SKM-1 treated with dmso at 0.1 percent for 144 hours (cell line): ENCODE data around the gene HOXB8.
A peak's percentile ranks its signal among the peaks of the same experiment; 100 is the strongest.

Source experiments
- DNase-seq: peaks from one replicate; lab custom pipeline; 2025; ENCODE audit not compliant: unreplicated experiment; lab: John Stamatoyannopoulos, UW

Gene HOXB8

DNA sequence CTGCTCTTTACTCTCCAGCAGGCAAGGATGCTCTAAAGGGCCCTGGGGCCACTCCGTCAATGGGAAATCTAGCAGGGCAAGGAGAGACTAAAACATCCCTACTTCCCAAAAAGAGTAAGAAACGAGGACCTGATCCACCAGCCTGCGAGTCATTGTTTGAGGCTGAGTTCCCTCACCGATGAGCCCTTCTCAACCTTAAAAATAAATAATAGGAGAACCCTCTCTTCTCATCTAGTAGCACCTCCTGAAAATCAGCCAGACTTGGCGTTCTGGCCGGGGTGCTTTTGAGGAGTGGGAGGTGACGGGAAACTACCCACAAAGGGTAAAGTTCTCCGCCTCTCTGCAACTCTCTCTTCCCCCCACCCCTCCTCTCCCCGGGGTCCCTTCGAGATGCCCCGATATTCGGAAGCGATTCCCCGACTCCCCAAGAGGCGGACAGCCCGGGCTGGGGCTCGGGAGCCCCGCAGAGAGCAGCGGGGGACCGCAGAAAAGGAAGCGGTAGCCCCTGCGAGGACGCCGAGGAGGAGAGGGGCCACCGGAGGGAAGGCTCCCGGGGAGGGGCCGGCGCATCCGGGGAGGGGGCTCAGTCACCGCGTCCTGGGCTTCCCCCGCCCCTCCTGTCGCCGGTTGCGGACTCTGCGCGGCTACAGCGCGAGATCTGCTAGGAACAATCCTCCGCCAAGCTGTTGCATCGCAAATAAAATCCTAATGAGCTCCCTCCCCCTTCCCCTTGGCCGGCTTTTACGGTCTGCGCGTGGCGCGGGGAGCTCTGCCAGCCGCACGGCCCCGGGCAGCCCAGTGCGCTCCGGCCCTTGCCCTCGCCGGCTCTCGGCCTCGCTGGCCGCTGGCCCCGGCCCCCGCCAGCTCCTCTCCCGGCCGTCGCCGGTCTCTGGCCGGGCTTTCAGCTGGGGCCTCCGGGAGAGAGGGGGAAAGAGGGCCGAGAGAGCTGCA is 9.7 kb upstream of the HOXB8 start:
- no peak for DNase-seq

- DNase-seq: no peak
Observed at GRCh38 chr17:48624118-48624517, 9.0 kb upstream of the HOXB8 start.

- DNase-seq: no peak
Observed at GRCh38 chr17:48623583-48623982, 8.5 kb upstream of the HOXB8 start.

DNA sequence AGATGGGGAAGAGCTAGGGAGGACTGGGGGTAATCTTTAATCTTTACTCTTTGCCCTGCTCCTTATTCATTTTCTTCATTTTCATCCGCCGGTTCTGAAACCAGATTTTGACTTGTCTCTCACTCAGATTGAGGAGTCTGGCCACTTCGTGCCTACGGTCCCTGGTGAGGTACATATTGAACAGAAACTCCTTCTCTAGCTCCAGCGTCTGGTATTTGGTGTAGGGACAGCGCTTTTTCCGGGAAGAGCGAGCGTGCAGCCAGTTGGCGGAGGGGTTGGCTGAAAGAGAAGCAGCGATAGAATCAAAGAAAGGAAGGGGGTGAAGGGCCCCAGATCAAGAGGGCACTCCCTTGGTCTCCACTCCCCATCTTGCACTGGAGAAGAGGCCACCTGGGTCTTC is 7.8 kb upstream of the HOXB8 start:
- DNase-seq: no peak

DNA sequence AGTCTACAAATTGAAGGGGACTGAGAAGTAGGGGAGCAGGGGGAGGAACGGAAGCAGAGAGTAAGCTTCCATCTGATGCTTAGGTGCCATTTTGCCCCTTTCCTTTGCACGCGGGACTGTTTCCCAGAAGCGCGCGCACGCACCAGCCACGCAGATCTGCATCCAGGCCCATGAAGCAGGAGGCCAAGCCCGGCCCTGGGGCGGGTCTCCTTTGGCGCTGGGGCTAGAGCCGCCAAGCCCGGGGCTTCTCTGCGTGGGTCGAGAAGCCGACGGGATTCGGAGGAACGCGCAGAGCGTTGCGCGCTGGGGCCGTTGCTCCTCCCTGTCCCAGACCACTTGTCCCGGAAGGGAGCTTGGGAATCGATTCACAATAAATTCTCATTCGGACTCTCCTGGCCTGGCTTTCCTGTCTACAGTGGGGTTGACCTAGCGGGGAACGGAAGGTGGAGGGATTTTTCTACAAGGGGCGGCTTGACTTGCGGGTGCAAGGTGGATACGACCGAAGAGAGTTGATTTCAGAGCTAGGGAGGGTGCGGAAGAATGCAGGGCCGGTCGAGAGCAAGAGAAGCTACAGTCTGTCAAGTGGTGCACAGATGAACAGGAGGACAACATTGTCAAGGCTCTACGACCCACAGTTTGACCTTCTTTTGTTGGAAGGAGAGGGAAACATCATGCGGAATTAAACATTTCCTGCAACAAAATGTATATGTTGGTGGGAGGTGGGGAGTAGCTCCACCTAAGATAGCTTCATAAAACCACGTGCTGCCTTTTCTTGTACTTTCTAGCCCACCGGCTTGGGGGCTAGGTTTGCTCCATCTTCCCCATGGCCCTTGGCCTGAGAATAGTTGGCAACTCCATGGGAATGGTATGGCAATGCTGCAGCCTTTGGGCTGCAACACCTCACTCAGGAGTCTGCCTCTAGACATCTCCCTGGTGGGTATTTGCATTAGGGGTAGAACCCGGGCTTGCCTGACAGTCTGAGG is 6.6 kb upstream of the HOXB8 start:
- no peak for DNase-seq

DNA sequence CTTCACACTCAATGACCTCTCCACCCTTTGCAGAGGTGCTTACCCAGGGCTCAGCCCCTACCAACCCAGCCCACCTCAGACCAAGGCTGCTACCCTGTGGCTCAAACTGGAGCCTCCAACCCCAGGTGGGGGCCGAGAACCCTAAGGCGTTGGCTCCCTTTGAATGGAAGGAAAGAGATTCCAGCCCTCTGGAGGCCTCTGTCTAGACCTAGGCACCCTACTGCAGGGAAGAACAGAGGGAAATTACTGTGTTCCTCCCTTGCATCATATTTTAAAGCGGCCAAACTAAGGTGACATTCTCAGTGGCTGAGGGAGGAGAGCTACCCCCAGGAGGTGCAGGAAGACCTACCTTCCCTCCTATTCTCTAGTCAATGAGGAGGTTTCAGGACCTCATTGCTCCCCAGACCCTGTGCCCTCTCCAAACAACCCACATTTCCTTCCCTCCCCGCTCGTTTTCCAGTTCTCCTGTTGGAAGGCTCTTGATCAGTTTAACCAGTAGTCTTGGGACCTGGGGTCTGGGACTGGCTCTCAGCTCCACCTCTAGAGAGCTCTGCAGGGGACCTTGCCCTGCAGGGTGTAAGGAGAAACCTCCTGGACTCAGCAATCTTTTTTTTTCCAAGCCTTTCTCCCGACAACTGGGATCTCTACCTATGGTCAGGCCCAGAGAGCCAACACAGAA is 5.5 kb upstream of the HOXB8 start:
- DNase-seq: no peak

- no peak for DNase-seq
Observed at GRCh38 chr17:48619826-48620449, 4.8 kb upstream of the HOXB8 start.

GRCh38 chr17:48618256-48618896 is 3.3 kb upstream of the HOXB8 start:
- peak; percentile 69 for DNase-seq

DNA sequence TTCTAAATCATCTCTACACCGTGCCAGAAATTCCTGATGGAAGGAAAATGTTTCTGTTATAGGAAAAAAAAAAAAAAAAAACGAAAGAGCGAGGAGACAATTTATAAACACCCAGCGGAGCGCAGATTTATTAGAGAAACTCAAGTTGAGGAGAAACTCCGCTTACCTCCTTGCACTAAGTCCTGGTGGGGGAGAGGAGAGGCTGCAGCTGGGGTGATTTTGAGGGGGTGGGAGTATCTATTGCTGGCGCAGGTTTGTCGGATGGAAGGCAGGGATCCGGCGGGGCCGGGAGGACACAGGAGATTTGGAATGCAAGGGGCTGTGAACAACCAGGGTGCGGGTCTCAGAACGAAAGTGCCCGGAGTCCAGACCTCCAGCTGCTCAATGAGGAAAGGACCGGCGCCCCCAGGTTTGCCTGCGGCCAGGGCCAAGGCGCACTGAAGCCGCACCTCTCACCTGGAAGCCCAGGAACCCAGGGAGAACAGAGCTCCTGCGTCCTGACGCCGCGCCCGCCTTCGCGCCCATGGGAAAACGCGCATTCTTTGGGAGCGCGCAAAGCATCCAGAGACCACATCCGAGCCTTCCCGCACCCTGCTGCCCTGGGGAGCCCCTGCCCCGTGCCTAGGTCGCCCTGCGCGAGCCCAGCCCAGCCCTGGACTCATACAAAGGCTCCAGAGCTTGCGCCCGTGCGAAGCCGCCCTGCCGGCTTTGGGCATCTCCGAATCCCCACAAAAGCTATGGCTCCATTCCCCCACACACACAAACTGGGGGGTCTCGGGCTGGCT is 2.6 kb upstream of the HOXB8 start:
- no peak for DNase-seq

DNA sequence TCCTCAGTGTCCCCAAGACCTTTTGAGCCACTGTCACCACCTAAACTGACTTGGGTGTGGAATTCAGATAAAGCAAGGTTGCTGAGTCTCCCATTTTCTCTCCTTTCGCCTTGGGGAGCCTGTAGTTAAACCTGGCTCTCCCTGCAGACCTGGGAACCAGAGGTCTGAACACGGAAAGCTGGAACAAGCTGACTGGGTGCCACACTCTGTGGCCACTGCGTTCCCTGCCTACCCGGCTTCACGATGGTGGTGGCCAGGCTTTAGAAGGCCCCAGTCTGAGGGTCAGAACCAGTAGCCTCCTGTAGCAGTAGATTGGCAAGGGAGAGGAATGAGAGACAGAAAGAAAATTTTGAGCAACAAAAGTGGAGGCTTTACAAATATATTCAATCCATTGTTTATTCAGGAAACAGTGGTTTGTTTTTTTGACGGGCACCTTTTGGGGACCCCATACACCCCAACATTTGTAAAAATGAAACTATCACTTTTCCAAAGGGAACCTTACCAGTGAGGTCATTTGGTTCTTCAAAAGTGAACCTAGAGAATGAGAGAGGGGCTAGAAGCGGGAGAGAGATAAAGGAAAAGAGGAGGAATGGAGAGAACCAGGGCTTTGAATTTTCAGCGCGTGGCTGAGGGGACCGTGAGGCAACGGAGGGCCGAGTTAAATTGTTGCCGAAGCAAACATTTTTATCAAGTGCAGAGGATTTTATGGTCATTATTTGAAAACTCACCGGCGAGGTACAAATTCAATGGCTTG is 1.8 kb upstream of the HOXB8 start:
- no peak for DNase-seq

DNA sequence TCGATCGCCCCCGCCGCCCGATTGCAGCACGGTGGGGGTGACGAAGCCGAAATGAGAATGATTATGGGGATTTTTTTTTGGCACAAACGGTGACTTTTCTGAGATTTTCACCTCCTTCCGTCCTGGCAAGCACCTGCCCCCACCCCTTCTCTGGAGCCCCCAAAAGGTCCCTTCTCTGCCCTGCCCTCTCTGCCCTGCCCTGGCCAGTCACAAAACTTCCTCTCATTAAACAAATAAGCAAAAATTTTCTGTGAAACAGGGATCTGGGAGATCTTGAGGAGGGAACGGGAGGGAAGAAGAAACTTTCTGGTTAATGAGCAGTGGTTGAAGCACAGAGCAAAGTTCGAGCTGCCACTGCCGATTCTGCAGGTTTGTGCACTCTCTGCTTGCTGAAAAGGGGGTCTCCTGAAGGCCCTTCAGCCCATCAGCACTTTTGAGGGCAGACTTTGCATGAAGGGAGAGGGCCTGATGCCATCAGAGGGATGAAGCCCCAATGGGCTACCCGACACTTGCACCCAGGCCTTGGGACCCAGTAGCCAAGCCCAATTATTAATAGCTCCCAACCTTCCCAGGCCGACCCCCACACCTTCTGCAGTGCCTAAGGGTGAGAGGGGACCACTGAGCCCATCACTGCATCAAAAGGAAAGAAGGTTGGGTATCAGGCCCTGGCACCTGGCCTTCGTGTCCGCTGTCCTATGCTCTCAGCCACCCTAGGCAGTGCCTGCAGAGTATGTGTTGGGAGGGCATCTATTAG is 1.0 kb upstream of the HOXB8 start:
- DNase-seq: no peak

DNA sequence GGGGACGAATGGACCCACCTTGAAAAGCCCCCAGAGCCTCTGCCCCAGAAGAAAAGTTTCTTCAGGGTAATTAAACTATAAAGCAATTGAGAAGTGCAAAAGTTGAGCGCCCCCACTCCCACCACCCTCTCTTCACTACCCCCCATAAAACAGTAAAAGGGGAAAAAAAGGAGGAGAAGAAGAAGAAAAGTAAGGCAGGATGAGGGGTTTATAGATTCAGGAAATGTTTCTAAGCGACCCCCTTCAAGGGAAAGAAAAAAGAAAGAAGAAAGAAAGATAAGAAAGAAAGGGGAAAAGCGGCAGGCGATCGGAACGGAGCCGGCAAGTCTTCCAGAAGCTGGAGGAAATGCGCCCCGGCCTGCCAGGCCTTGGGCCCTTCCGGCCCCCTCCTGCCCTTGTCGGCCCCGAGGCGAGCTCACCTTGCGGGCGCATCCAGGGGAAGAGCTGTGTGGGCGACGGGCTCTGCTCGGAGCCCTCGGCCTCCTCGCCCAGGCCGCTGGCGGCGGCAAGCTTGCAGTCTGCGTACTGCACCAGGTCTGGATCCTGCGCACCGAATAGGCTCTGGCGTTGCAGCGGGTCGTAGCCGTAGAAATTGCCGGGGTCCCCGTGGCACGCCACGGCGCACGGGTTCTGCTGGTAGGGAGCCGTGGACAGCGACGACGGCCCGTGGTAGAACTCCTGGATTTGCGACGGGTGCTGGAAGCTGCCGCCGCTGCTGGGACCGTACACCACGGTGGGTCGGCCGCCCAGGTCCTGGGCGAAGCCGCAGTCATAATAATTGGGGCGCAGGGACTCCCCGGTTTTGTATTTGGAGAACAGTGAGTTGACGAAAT is 1.0 kb downstream of the HOXB8 start:
- no peak for DNase-seq

- DNase-seq: no peak
Observed at GRCh38 chr17:48612854-48613691, 2.0 kb downstream of the HOXB8 start.

DNA sequence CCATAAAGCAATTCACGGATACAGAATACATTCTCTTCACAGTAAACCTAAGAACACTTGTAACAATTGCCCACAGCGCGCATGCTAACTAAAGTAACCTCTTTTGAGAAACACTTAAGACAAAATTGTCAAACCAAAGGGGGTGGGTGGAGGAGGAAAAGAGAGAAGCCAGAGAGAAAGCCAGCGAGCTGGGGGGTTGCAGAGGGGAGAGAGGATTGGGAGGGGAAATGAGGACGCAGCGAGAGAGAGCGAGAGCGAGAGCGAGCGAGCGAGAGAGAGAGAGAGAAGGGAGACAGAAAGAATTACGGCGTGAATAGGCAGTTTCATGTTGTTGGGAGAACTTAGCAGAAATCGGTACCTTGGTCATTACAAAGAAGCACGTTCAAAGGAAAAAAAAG is 2.6 kb downstream of the HOXB8 start:
- no peak for DNase-seq

DNA sequence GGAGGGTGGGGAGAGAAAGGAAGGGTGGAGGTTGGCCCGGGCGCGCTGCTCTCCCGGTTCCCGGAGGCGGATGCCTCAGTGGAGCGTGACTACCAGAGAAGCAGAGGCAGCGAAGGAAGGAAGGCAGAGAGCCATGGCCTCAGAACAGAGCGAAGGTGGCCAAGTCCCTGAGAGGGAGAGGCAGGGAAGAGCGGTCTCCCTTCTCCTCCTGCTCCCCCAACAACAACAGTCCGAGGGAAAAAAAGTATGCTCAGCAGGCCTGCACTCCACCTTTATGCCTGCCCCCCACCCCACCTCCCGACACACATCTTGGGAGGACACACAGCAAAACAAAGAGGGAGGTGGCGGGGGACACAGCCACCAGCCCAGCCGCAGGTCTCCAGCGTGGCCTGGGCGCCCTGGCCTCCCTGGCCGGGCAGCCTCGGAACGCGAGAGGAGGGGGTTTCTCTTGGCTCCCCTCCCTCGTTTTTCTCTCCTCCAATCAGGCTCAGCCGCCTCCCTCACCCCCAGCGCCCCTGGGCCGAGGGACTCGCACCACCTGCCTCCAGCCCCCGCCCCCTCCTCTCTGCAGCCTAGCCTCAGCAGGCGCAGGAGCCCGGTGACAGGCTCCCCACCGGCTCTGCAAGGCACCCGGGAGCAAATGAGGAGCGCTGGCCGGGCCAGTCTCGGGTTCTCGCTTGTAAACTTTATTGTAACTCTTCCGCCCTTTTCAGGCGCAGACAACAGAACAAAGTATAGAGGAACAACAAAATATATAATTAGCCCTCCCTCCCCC is 3.2 kb downstream of the HOXB8 start:
- DNase-seq: no peak

DNA sequence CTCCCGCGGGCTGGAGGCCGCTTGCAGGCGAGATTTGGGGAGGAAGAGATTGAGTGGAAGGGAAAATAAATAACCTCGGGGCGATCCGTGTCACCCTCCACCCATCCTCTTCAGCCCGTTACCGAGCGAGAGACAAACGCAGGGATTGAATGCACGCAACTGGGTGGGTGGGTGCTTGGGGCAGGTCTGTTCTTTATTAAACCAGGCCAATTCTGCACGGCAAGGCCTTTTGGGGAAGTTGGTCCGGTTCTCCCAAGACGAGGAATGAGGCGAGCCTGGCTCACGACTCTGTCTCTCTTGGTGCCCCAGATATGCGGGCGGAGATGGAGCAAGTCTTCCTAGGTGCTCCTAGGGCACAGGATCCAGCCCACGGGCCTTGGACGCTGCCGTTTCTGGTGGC is 3.9 kb downstream of the HOXB8 start:
- no peak for DNase-seq
